ENCODE measurements around the gene GAP43.

The GAP43 gene

DNA sequence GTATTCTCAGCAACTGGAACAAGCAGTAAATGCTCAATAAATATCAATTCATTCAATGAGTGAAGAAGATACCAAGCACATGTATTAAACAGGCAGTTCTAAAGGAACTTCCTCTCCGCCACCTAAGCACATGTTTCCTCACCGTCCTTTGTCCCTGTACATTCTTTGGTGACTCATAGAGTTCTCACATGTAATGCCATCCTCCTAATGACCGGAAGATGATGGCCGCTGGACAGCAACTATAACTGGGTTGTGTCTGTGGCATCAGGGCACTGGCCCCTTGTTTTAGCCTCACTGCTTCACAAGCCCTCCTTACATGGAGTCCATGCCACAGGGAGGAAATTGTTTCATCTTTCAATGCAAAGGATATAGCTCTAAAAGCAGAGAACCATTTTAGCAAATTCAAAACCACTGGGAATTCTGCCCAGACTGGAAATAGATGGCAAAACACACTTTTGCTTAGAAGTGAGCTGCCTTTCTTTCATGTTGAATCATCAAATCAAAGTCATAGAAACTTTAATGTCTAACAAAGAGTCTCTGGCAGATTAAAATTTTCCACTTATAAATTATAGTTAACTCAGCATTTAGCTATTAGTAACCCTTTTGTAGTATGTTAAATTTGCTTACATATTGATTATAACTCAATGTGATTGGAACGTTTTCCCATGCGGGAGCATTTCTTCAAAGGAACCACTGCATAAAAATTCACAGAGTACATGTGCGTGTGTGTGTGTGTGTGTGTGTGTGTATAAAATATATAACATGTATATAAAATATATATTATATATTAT, 74.1 kb downstream of the GAP43 start:
- TF ChIP-seq, protein P1, sequence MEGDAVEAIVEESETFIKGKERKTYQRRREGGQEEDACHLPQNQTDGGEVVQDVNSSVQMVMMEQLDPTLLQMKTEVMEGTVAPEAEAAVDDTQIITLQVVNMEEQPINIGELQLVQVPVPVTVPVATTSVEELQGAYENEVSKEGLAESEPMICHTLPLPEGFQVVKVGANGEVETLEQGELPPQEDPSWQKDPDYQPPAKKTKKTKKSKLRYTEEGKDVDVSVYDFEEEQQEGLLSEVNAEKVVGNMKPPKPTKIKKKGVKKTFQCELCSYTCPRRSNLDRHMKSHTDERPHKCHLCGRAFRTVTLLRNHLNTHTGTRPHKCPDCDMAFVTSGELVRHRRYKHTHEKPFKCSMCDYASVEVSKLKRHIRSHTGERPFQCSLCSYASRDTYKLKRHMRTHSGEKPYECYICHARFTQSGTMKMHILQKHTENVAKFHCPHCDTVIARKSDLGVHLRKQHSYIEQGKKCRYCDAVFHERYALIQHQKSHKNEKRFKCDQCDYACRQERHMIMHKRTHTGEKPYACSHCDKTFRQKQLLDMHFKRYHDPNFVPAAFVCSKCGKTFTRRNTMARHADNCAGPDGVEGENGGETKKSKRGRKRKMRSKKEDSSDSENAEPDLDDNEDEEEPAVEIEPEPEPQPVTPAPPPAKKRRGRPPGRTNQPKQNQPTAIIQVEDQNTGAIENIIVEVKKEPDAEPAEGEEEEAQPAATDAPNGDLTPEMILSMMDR (IDR thresholded peaks at IDR 0.05; ENCODE audit: borderline replicate concordance, extremely low read depth, low read length, poor library complexity, severe bottlenecking) = no peak
- no peak for TF ChIP-seq EZH2 (IDR thresholded peaks at IDR 0.05; ENCODE audit: borderline replicate concordance, low read depth, low read length, severe bottlenecking)
- Histone ChIP-seq H2AFZ (ENCODE audit: low read depth, low read length) (no peak overlapping the region), H3K4me3 (ENCODE audit: low read depth in 1 of 2, low read length in 2 of 2) (no peak overlapping the region), H3K79me2 (ENCODE audit: insufficient read depth, low read length) (no peaks in the 10 kb centered on the region), H3K27me3 (ENCODE audit: insufficient read depth, low read length, poor library complexity) (no peaks in the 10 kb centered on the region), H3K4me2 (ENCODE audit: insufficient read depth, low read length) (no peak overlapping the region), H3K27ac (ENCODE audit: low read length) (no peak overlapping the region), H3K9ac (ENCODE audit: low read depth, low read length) (no peak overlapping the region), H4K20me1 (ENCODE audit: insufficient read depth, low read length) (no peaks in the 10 kb centered on the region), H3K4me1 (ENCODE audit: insufficient read depth, low read length) (peaks cover 5% of the 10 kb centered on the region; the same call in 1 of the 2 replicates), H3K9me3 (ENCODE audit: insufficient read depth, low read length, severe bottlenecking) (no peaks in the 10 kb centered on the region), H3K36me3 (ENCODE audit: insufficient read depth, low read length) (no peaks in the 10 kb centered on the region)
- ATAC-seq (ENCODE audit: insufficient read depth, low read depth) = no peak
- no peak for DNase-seq

DNA sequence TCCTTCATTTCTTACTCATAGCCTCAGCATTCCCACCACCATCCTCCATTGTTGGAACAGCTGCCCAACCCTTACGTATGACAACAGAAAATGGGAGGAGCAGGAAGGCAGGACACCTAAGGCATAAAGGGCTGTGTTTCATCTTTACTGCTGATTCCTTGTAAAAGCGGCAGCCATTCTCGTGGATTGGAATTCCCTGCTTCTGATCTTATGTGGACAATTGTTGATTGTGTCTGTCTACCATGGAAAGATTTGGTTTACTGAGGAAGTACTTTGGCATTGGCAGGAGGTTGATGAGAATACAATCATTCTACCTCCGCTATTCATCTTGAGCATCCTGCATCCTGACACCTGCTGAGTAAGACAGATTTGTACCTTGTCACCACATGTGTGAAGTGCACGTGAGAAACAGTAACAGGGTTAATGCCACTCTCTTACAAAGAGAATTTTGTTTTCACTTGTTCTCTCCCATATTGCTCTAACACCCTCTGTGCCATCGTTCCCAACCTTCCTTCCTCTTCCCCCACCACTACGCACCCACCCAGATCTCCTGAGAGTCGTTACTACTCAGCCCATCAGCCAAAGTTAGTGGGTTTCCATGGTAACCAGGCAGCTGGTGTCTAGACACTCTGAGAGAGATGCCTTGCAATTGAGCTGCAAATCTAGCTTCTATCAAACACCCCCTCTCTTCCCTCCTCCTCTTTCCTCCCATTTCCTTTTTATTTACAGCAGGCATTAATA, 75.7 kb downstream of the GAP43 start:
- H3K9ac ChIP-seq (ENCODE audit: low read depth, low read length) = no peak overlapping the region
- no peak for DNase-seq

DNA sequence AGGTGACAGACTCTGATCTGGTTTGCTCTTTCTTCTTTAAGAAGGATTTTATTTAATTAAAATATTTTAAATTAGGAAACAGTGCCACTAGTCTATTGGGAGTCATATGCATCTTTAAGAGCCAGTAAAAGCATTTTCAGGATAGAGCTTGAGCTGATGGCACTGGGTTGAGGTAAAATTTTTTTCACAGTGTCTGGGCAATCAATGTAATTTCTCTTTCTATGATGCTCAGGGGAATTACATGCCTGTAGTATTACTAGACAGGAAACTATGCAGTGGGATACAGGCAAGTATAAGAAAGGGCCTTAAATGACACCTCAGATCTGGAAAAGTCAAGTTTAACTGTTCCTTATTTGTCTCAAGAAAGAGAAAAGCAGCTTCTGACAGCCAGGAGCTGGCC, 76.4 kb downstream of the GAP43 start:
- H3K9ac ChIP-seq (ENCODE audit: low read depth, low read length) = no peak overlapping the region
- H3K4me3 ChIP-seq (ENCODE audit: low read depth in 1 of 2, low read length in 2 of 2) = no peak overlapping the region
- no peaks in the 10 kb centered on the region for H3K79me2 ChIP-seq (ENCODE audit: insufficient read depth, low read length)
- no peak for TF ChIP-seq EZH2 (IDR thresholded peaks at IDR 0.05; ENCODE audit: borderline replicate concordance, low read depth, low read length, severe bottlenecking)
- TF ChIP-seq, protein P1 (IDR thresholded peaks at IDR 0.05; ENCODE audit: borderline replicate concordance, extremely low read depth, low read length, poor library complexity, severe bottlenecking) = no peak
- no peak overlapping the region for H2AFZ ChIP-seq (ENCODE audit: low read depth, low read length)
- H3K36me3 ChIP-seq (ENCODE audit: insufficient read depth, low read length) = no peaks in the 10 kb centered on the region
- no peak overlapping the region for H3K27ac ChIP-seq (ENCODE audit: low read length)
- DNase-seq (no peak), ATAC-seq (ENCODE audit: insufficient read depth, low read depth) (no peak)
- no peaks in the 10 kb centered on the region for H3K9me3 ChIP-seq (ENCODE audit: insufficient read depth, low read length, severe bottlenecking)
- no peaks in the 10 kb centered on the region for H4K20me1 ChIP-seq (ENCODE audit: insufficient read depth, low read length)
- no peaks in the 10 kb centered on the region for H3K27me3 ChIP-seq (ENCODE audit: insufficient read depth, low read length, poor library complexity)
- H3K4me2 ChIP-seq (ENCODE audit: insufficient read depth, low read length) = no peak overlapping the region
- H3K4me1 ChIP-seq (ENCODE audit: insufficient read depth, low read length) = no peaks in the 10 kb centered on the region

More for the DNA sequence above, 75.7 kb downstream of the GAP43 start:
- no peaks in the 10 kb centered on the region for H3K79me2 ChIP-seq (ENCODE audit: insufficient read depth, low read length)
- no peak overlapping the region for H2AFZ ChIP-seq (ENCODE audit: low read depth, low read length)
- no peaks in the 10 kb centered on the region for H3K27me3 ChIP-seq (ENCODE audit: insufficient read depth, low read length, poor library complexity)
- H3K9me3 ChIP-seq (ENCODE audit: insufficient read depth, low read length, severe bottlenecking) = no peaks in the 10 kb centered on the region
- H3K4me1 ChIP-seq (ENCODE audit: insufficient read depth, low read length) = no peaks in the 10 kb centered on the region
- H3K27ac ChIP-seq (ENCODE audit: low read length) = no peak overlapping the region
- TF ChIP-seq, protein P1 (IDR thresholded peaks at IDR 0.05; ENCODE audit: borderline replicate concordance, extremely low read depth, low read length, poor library complexity, severe bottlenecking) = no peak
- no peak for TF ChIP-seq EZH2 (IDR thresholded peaks at IDR 0.05; ENCODE audit: borderline replicate concordance, low read depth, low read length, severe bottlenecking)
- no peaks in the 10 kb centered on the region for H4K20me1 ChIP-seq (ENCODE audit: insufficient read depth, low read length)
- H3K36me3 ChIP-seq (ENCODE audit: insufficient read depth, low read length) = no peaks in the 10 kb centered on the region
- H3K4me2 ChIP-seq (ENCODE audit: insufficient read depth, low read length) = no peak overlapping the region
- no peak overlapping the region for H3K4me3 ChIP-seq (ENCODE audit: low read depth in 1 of 2, low read length in 2 of 2)
- ATAC-seq (ENCODE audit: insufficient read depth, low read depth) = no peak
